HepG2 (cell line): ENCODE results near the gene PRDX2. TPM values are rescaled to one million over a fixed set of nuclear protein-coding genes. Genes with fewer than 3 reads are reported as not detected.

Experiments used
- AGO1 ChIP-seq: fragments of 200-400 bp; formaldehyde crosslinking; IDR thresholded peaks from 2 replicates; pipeline ENCODE4 v1.6.1; 2017; ENCODE audit warnings: mild to moderate bottlenecking, low read depth, low read length, moderate library complexity; ENCODE audit not compliant: poor library complexity, severe bottlenecking
- ARNT ChIP-seq: fragments of 450-650 bp; IDR thresholded peaks from 2 replicates; pipeline ENCODE4 v1.6.1; 2017
- ETS1 ChIP-seq: sonication (generic); formaldehyde crosslinking; IDR thresholded peaks from 2 replicates; pipeline ENCODE4 v1.4.0; 2020; ENCODE audit warnings: missing genetic modification reagents
- GTF2F1 ChIP-seq: fragments of 150-350 bp; IDR thresholded peaks from 2 replicates; pipeline ENCODE4 v1.6.1; 2014; ENCODE audit warnings: low read length
- IRF1 ChIP-seq: sonication (generic); formaldehyde crosslinking; IDR thresholded peaks from 2 replicates; pipeline ENCODE4 v1.4.0; 2020; ENCODE audit warnings: low read depth, mild to moderate bottlenecking, missing genetic modification reagents
- MLLT10 ChIP-seq: sonication (generic); formaldehyde crosslinking; IDR thresholded peaks from 2 replicates; pipeline ENCODE4 v1.4.0; 2020; ENCODE audit warnings: missing genetic modification reagents
- MTF1 ChIP-seq: sonication (generic); formaldehyde crosslinking; IDR thresholded peaks from 2 replicates; pipeline ENCODE4 v1.5.0; 2020; ENCODE audit warnings: missing genetic modification reagents
- NCOR1 ChIP-seq: fragments of 200-600 bp; sonication (generic); IDR thresholded peaks from 2 replicates; pipeline ENCODE4 v1.7.0; 2017; ENCODE audit warnings: antibody characterized with exemption, low read length, borderline replicate concordance
- NFYC ChIP-seq: IDR thresholded peaks from 2 replicates; pipeline ENCODE4 v1.6.1; 2016; ENCODE audit warnings: missing genetic modification reagents, missing compliant biosample characterization
- SMAD1 ChIP-seq: sonication (generic); formaldehyde crosslinking; IDR thresholded peaks from 2 replicates; pipeline ENCODE4 v1.4.0; 2020; ENCODE audit warnings: missing genetic modification reagents, low read depth, mild to moderate bottlenecking, borderline replicate concordance
- TEAD3 ChIP-seq: optimal IDR thresholded peaks from 2 replicates; pipeline ENCODE3; 2016; ENCODE audit warnings: borderline replicate concordance
- ZNF17 ChIP-seq: sonication (generic); formaldehyde crosslinking; IDR thresholded peaks from 2 replicates; pipeline ENCODE4 v1.5.0; 2020; ENCODE audit warnings: mild to moderate bottlenecking, missing genetic modification reagents
- ZNF256 ChIP-seq: sonication (generic); formaldehyde crosslinking; conservative IDR thresholded peaks from 2 replicates; pipeline ENCODE4 v1.4.0; 2020; ENCODE audit warnings: missing genetic modification reagents
- ZNF446 ChIP-seq: sonication (generic); formaldehyde crosslinking; IDR thresholded peaks from 2 replicates; pipeline ENCODE4 v1.5.0; 2020; ENCODE audit warnings: mild to moderate bottlenecking, missing genetic modification reagents
- ZNF512 ChIP-seq: sonication (generic); formaldehyde crosslinking; IDR thresholded peaks from 2 replicates; pipeline ENCODE4 v1.4.0; 2020; ENCODE audit warnings: mild to moderate bottlenecking, missing genetic modification reagents
- polyA plus RNA-seq, 8 experiments: library from polyadenylated mRNA; depleted of rRNA in 3 of 8; stranded (reverse) in 7 of 8; unstranded in 1 of 8; fragments of >200 nt; fragmentation: Illumina TruSeq in 4 of 8; extraction: Trizol in 4 of 8; gene quantifications; 2 replicates each; pipeline versions ENCODE4 v1.2.1 to v1.2.3, GENCODE V29; 2011 to 2016; ENCODE audit warnings: low read depth in 4 of 8, missing spikeins in 1 of 8, mixed read lengths in 1 of 8; ENCODE audit not compliant: insufficient read depth in 1 of 8
- total RNA-seq, 5 experiments: library from RNA; depleted of rRNA; stranded (reverse); fragments of >200 nt; fragmentation: Illumina TruSeq; extraction: Trizol; gene quantifications; 2 replicates each; pipeline ENCODE4 v1.2.3, GENCODE V29; 2016; ENCODE audit warnings: low read depth in 1 of 5

PRDX2 gene
- total and polyA plus RNA-seq, 2 of the 13 experiments (the other 11 are each of a cell fraction or from before 2014, with no cell fraction given) = 218 to 381 TPM

- TF ChIP-seq ZNF512 (CRISPR knock-in tag) (no peak), MTF1 (CRISPR knock-in tag) (no peak), AGO1 (no peak), NFYC (CRISPR knock-in tag) (no peak), MLLT10 (CRISPR knock-in tag) (no peak), ZNF256 (CRISPR knock-in tag) (no peak), ETS1 (CRISPR knock-in tag) (no peak), SMAD1 (CRISPR knock-in tag) (no peak), IRF1 (CRISPR knock-in tag) (no peak), ZNF446 (CRISPR knock-in tag) (no peak), NCOR1 (no peak), GTF2F1 (no peak), ARNT (no peak), ZNF17 (CRISPR knock-in tag) (no peak), TEAD3 (CRISPR knock-in tag) (no peak)
These were observed 13.5 kb upstream of the PRDX2 start (continued) for GRCh38 chr19:12815088-12815487.
